Suprapubic skin (tissue), 3 donors: ENCODE measurements around the gene MAD2L2.

ENCODE experiments used
- EP300 ChIP-seq: sonication (generic); formaldehyde crosslinking; IDR thresholded peaks from one replicate; pipeline ENCODE4 v1.6.1; 2017; ENCODE audit warnings: antibody characterized with exemption
- POLR2A ChIP-seq, 2 donors: fragments of 450-650 bp; IDR thresholded peaks; one replicate each; pipeline ENCODE4 v1.6.1; 2017; ENCODE audit warnings: antibody characterized with exemption in 2 of 2, mild to moderate bottlenecking in 2 of 2, moderate library complexity in 2 of 2
- TF ChIP-seq, protein P1 (sequence below), 2 donors: fragments of 200-600 bp in 1 of 2; fragments of 450-650 bp in 1 of 2; sonication (generic) in 1 of 2; IDR thresholded peaks; one replicate each; pipeline ENCODE4 v1.5.1; 2016 to 2019; ENCODE audit warnings: antibody characterized with exemption in 2 of 2, mild to moderate bottlenecking in 1 of 2, moderate library complexity in 1 of 2

DNA sequence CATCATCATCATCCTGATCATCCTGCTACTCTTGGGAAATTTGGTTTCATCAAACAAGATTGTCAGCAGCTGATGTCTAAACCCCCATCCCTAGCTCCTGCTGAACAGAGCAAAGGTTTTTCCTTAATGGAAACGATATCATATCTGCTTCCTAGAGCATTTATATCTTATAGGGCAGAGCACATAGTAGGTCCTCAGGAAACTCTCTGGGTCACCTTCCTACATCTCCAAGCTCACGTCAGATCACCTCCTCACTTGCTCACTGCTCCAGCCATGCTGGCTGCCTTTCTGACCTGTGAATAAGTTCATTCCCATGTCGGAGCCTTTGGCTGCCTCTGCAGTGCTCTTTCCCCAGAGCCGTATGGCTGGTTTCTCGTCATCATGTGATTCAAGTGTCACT lies 37.2 kb downstream of the MAD2L2 start:
- no peak for TF ChIP-seq POLR2A (IDR thresholded peaks at IDR 0.05)
- TF ChIP-seq, protein P1, sequence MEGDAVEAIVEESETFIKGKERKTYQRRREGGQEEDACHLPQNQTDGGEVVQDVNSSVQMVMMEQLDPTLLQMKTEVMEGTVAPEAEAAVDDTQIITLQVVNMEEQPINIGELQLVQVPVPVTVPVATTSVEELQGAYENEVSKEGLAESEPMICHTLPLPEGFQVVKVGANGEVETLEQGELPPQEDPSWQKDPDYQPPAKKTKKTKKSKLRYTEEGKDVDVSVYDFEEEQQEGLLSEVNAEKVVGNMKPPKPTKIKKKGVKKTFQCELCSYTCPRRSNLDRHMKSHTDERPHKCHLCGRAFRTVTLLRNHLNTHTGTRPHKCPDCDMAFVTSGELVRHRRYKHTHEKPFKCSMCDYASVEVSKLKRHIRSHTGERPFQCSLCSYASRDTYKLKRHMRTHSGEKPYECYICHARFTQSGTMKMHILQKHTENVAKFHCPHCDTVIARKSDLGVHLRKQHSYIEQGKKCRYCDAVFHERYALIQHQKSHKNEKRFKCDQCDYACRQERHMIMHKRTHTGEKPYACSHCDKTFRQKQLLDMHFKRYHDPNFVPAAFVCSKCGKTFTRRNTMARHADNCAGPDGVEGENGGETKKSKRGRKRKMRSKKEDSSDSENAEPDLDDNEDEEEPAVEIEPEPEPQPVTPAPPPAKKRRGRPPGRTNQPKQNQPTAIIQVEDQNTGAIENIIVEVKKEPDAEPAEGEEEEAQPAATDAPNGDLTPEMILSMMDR (IDR thresholded peaks at IDR 0.05): no peak
- no peak for TF ChIP-seq EP300
